NT2/D1 (cell line): ENCODE data around the gene CIC.
A peak's percentile ranks its signal among the peaks of the same experiment; 100 is the strongest.

Experiments
- DNase-seq: peaks from one replicate; pipeline ENCODE4 v3.0.0-alpha.2; 2011; ENCODE audit warnings: low read depth, low spot score
- H3K27me3 ChIP-seq: 2 replicates; pipeline ENCODE4 v1.6.0; 2011; ENCODE audit warnings: mild to moderate bottlenecking; ENCODE audit not compliant: insufficient read length, insufficient read depth
- H3K36me3 ChIP-seq: 2 replicates; pipeline ENCODE4 v1.6.1; 2011; ENCODE audit warnings: mild to moderate bottlenecking, low read length, mixed read lengths; ENCODE audit not compliant: insufficient read depth, insufficient read length
- H3K4me1 ChIP-seq: 2 replicates; pipeline ENCODE4 v1.5.1; 2011; ENCODE audit not compliant: insufficient read depth, insufficient read length
- H3K4me3 ChIP-seq: 2 replicates; pipeline ENCODE4 v1.5.1; 2011; ENCODE audit warnings: low read depth; ENCODE audit not compliant: insufficient read length
- H3K9ac ChIP-seq: 2 replicates; pipeline ENCODE4 v1.6.0; 2011; ENCODE audit warnings: low read depth; ENCODE audit not compliant: insufficient read length
- H3K9me3 ChIP-seq: 2 replicates; pipeline ENCODE4 v1.5.1; 2011; ENCODE audit warnings: mild to moderate bottlenecking, low read length; ENCODE audit not compliant: insufficient read depth
- SUZ12 ChIP-seq: IDR thresholded peaks from 2 replicates; pipeline ENCODE4 v1.6.1; 2011; ENCODE audit not compliant: insufficient read length, insufficient read depth; ENCODE audit errors: extremely low read depth
- YY1 ChIP-seq: IDR thresholded peaks from 2 replicates; pipeline ENCODE4 v1.6.1; 2011; ENCODE audit not compliant: insufficient read length, insufficient read depth
- ZNF274 ChIP-seq: IDR thresholded peaks from 2 replicates; pipeline ENCODE4 v1.6.1; 2011; ENCODE audit warnings: mild to moderate bottlenecking, low read depth, low read length

CIC gene

GRCh38 chr19:42294471-42295137, 25.6 kb downstream of the CIC start:
- Histone ChIP-seq H3K4me3 (no peak overlapping the region), H3K4me1 (peaks cover 9% of the 10 kb centered on the region), H3K27me3 (no peaks in the 10 kb centered on the region), H3K9me3 (no peaks in the 10 kb centered on the region), H3K36me3 (peaks cover 78% of the 10 kb centered on the region), H3K9ac (no peak overlapping the region)
- no peak for TF ChIP-seq YY1
- no peak for TF ChIP-seq ZNF274
- TF ChIP-seq SUZ12 = no peak
- no peak for DNase-seq

- peaks cover 9% of the 10 kb centered on the region for H3K4me1 ChIP-seq
- no peak for TF ChIP-seq SUZ12
- no peak for TF ChIP-seq ZNF274
- no peak for TF ChIP-seq YY1
- no peak for DNase-seq
Measured at GRCh38 chr19:42295342-42295741, 26.3 kb downstream of the CIC start.

GRCh38 chr19:42295831-42296525, 26.9 kb downstream of the CIC start:
- Histone ChIP-seq H3K4me1 (peaks cover 8% of the 10 kb centered on the region), H3K4me3 (no peak overlapping the region), H3K27me3 (no peaks in the 10 kb centered on the region), H3K36me3 (peaks cover 71% of the 10 kb centered on the region), H3K9me3 (no peaks in the 10 kb centered on the region), H3K9ac (no peak overlapping the region)
- peak; percentile 63 for DNase-seq
- TF ChIP-seq ZNF274 = no peak
- TF ChIP-seq YY1 = no peak
- TF ChIP-seq SUZ12 = no peak

More at GRCh38 chr19:42295342-42295741, 26.3 kb downstream of the CIC start:
- no peak overlapping the region for H3K4me3 ChIP-seq
- H3K27me3 ChIP-seq = no peaks in the 10 kb centered on the region
- no peaks in the 10 kb centered on the region for H3K9me3 ChIP-seq
- H3K36me3 ChIP-seq = peaks cover 77% of the 10 kb centered on the region
- no peak overlapping the region for H3K9ac ChIP-seq

GRCh38 chr19:42297039-42297438, 28.0 kb downstream of the CIC start:
- Histone ChIP-seq H3K27me3 (no peaks in the 10 kb centered on the region), H3K4me1 (peaks cover 2% of the 10 kb centered on the region), H3K36me3 (peaks cover 60% of the 10 kb centered on the region), H3K9ac (no peak overlapping the region), H3K4me3 (no peak overlapping the region), H3K9me3 (no peaks in the 10 kb centered on the region)
- DNase-seq = no peak
- TF ChIP-seq YY1 = no peak
- no peak for TF ChIP-seq SUZ12
- TF ChIP-seq ZNF274 = no peak

GRCh38 chr19:42301646-42302203, 32.7 kb downstream of the CIC start, which contains the start of gene PRR19:
Gene PRR19 (plus strand): TSS chr19:42302132. CDS start chr19:42309585, 7,453 bp downstream.
- Histone ChIP-seq H3K4me1 (peaks cover 8% of the 10 kb centered on the region), H3K9ac (peak within 1 kb of the TSS; percentile 94), H3K36me3 (peaks cover 18% of the 10 kb centered on the region), H3K9me3 (no peaks in the 10 kb centered on the region), H3K27me3 (no peaks in the 10 kb centered on the region), H3K4me3 (peak within 1 kb of the TSS; percentile 89)
- TF ChIP-seq SUZ12 (no peak), ZNF274 (no peak), YY1 (no peak)
- no peak for DNase-seq

DNA sequence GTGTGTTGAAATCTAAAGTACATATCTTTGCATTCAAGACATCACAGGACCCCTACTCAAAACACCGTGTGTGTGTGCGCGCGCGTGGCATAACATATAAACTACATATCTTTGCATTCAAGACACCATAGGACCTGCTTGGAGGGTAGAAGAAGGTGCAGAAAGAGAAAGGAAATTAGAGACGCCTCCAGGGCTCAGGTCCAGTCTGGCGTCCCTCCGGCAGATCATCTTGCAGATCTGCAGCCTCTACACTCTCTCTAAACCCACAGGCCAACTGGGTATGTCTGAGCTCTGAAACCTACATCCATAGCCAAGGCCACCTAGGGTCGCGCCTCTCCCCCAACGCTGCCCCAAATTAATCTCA, 34.0 kb downstream of the CIC start:
- H3K9ac ChIP-seq = peak overlapping the region; percentile 22

GRCh38 chr19:42303876-42304275, 34.8 kb downstream of the CIC start:
- Histone ChIP-seq H3K9me3 (no peaks in the 10 kb centered on the region), H3K27me3 (no peaks in the 10 kb centered on the region), H3K4me1 (peaks cover 8% of the 10 kb centered on the region), H3K4me3 (no peak overlapping the region), H3K9ac (no peak overlapping the region), H3K36me3 (peaks cover 8% of the 10 kb centered on the region)
- TF ChIP-seq SUZ12 = no peak
- TF ChIP-seq YY1 = no peak
- TF ChIP-seq ZNF274 = no peak
- DNase-seq = no peak

More for the DNA sequence above, 34.0 kb downstream of the CIC start:
- Histone ChIP-seq H3K27me3 (no peaks in the 10 kb centered on the region), H3K36me3 (peaks cover 8% of the 10 kb centered on the region), H3K4me1 (peaks cover 8% of the 10 kb centered on the region), H3K4me3 (no peak overlapping the region), H3K9me3 (no peaks in the 10 kb centered on the region)
- TF ChIP-seq YY1 (no peak), SUZ12 (no peak), ZNF274 (no peak)
- DNase-seq = no peak
